Fibroblast of mammary gland (primary cell): ENCODE data around the gene LIN7B.

Experiments
- DNase-seq: peaks from one replicate; pipeline ENCODE4 v3.0.0-alpha.2; 2010; ENCODE audit warnings: low read depth
- H3K4me3 ChIP-seq: 2 replicates; pipeline ENCODE4 v1.5.1; 2011; ENCODE audit warnings: low read depth, mild to moderate bottlenecking, low read length, moderate library complexity; ENCODE audit not compliant: control insufficient read depth
- CTCF ChIP-seq: conservative IDR thresholded peaks from 2 replicates; pipeline ENCODE4 v1.5.1; 2011; ENCODE audit warnings: low read depth, low read length, inconsistent platforms; ENCODE audit not compliant: control insufficient read depth, insufficient read depth

Gene LIN7B

GRCh38 chr19:49113762-49114629, at the start of gene LIN7B:
LIN7B (plus strand) TSS chr19:49114370; CDS start chr19:49114405, 35 bp downstream.
- peak within 1 kb of the TSS; percentile 60 for H3K4me3 ChIP-seq
- DNase-seq = peak; percentile 38
- no peak for TF ChIP-seq CTCF

GRCh38 chr19:49064768-49065611, 49.2 kb upstream of the LIN7B start, which contains the start of gene NTF4:
NTF4 (minus strand) TSS chr19:49064818; CDS start chr19:49061997, 2,821 bp downstream.
- no peak within 1 kb of the TSS for H3K4me3 ChIP-seq
- no peak for TF ChIP-seq CTCF
- DNase-seq = no peak

- DNase-seq = no peak
- no peak for TF ChIP-seq CTCF
- no peak overlapping the region for H3K4me3 ChIP-seq
Observed at GRCh38 chr19:49065905-49066512, 48.2 kb upstream of the LIN7B start.

- no peak for TF ChIP-seq CTCF
- H3K4me3 ChIP-seq = no peak overlapping the region
- DNase-seq = no peak
Observed at GRCh38 chr19:49067554-49067953, 46.6 kb upstream of the LIN7B start.

- no peak overlapping the region for H3K4me3 ChIP-seq
- TF ChIP-seq CTCF = no peak
- no peak for DNase-seq
Observed at GRCh38 chr19:49069026-49069425, 45.1 kb upstream of the LIN7B start.

- DNase-seq = no peak
- H3K4me3 ChIP-seq = no peak overlapping the region
- no peak for TF ChIP-seq CTCF
Observed at GRCh38 chr19:49070416-49070815, 43.8 kb upstream of the LIN7B start.
